ENCODE data around the gene ABHD16A.

ABHD16A gene

DNA sequence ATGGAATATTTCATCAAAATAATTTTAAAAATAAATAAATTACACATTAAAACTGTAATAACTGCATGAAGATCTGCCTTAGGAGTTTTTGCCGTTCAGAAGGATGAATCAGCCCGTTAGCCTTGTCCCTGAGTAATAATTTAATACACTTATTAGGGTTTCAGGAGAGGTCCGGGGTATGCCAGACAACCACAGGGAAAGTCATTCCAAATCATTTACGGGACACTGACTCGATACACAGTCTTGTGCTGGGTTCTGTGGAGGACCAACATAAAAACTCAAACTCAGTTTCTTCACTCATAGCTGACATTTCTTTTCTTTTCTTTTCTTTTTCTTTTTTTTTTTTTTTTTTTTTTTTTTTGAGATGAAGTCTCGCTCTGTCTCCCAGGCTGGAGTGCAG, 2.8 kb upstream of the ABHD16A start:
- no peak for DNase-seq (ENCODE audit: insufficient read length, low spot score)
- FAIRE-seq: no peak
- TF ChIP-seq, protein P1, sequence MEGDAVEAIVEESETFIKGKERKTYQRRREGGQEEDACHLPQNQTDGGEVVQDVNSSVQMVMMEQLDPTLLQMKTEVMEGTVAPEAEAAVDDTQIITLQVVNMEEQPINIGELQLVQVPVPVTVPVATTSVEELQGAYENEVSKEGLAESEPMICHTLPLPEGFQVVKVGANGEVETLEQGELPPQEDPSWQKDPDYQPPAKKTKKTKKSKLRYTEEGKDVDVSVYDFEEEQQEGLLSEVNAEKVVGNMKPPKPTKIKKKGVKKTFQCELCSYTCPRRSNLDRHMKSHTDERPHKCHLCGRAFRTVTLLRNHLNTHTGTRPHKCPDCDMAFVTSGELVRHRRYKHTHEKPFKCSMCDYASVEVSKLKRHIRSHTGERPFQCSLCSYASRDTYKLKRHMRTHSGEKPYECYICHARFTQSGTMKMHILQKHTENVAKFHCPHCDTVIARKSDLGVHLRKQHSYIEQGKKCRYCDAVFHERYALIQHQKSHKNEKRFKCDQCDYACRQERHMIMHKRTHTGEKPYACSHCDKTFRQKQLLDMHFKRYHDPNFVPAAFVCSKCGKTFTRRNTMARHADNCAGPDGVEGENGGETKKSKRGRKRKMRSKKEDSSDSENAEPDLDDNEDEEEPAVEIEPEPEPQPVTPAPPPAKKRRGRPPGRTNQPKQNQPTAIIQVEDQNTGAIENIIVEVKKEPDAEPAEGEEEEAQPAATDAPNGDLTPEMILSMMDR (IDR thresholded peaks at IDR 0.05; ENCODE audit: insufficient read depth, missing control alignments): no peak

DNA sequence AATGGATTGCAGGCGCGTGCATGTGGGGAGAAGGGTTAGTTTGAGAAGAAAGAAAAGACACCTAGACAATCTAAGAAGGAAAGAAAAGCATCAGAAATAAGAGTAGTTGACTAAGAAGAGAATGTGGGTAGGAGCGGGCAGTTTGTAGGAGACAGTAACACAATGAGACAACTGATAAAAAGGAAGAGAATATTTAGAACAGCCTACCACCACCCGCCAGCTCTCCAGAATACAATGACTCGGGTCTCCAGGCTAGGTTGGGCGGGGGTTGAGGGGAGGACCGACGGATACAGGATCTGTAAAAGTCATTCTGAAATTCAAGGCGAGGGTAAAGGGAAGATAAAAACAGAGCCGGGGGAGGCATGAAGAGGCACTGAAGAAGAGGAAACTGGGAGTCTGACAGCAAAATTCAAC, 712 bp downstream of the ABHD16A start:
- FAIRE-seq: no peak
- TF ChIP-seq, protein P1 (IDR thresholded peaks at IDR 0.05; ENCODE audit: insufficient read depth, missing control alignments): no peak
- no peak for DNase-seq (ENCODE audit: insufficient read length, low spot score)

DNA sequence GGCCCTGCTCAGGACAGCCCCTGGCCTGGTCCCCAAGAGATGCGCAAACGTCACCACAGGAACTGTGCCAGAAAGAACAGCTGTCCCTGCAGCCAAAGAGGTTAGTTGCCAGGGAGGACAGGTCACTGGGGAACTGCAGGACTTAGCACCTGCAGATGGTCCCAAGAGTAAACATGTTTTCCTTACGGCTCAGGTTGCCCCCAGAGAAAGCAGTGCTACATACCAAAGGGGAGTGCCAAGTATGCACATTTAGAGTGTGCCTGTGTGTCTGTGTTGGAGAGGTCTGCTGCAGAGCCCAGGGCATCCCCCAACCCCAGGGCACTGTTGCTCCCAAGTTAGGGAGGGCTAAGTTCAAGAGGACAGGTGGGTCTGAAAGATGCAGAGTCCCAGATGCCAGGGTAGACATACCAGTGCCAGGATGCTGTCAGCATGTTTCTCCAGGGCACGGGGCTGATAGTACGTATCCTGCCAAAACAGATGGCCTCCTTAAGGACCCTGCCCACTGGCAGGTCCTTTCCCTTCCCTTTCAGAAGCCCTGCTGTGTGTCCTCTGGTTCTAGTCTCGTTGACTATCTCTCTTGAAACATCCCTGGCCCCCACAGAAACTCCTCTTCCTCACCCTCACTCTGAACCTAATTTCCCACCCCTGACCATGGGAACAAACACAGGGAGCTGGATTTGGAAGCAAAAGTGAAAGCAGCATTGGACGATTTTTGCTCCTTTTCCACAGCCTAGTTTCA, 1.3 kb downstream of the ABHD16A start:
- TF ChIP-seq, protein P1 (IDR thresholded peaks at IDR 0.05; ENCODE audit: insufficient read depth, missing control alignments): no peak
- FAIRE-seq (no peak), DNase-seq (ENCODE audit: insufficient read length, low spot score) (no peak)

DNA sequence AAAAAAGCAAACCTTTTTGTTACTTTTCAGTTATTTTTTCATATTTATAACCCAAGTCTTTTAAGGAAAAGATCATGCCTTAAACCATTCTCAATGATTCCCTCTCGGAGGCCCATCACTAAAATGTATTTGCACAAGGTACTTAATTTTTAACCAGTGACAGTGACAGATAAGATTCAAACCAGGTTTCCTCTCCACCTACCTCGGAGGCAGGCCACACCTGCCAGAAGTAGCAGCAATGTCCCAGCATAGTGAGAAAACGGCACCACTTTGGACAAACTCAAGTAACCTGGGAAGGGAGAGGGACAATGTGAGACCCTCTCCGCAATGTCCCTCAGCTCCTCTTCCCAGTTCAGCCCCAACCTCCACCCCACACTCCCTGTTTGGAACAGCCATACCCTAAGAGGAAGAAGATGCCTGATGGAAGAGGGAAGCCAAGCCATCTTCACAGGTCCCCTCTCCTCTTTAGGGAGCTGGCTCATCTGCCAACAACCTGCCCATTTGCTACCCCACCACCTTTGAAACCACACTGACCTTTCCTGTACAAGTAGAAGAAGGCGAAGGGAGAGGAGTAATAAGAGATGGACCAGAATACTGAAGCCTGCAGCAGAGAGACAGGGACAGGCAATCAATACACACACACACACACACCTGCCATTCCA, 2.3 kb downstream of the ABHD16A start:
- FAIRE-seq: no peak

DNA sequence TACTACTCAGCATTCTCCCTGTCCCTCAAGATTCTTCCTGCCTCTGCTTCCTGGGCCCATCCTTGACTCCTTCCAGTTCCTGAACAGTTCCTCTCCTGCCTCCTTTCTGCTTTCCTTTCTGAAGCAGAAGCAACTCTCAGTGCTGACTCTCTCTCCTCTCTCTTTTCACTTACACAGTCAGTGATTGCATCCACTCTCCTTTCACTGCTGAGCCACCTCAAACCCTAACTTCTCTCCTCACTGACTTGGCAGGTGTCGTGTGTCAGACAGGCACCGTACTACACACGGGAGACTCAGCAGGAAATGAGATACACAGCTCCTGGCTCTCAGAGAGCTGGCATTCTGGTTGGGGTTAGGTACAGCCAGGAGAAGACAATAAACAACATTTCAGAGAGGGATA, 5.6 kb downstream of the ABHD16A start:
- DNase-seq (ENCODE audit: insufficient read length, low spot score) (no peak), FAIRE-seq (no peak)
- TF ChIP-seq, protein P1 (IDR thresholded peaks at IDR 0.05; ENCODE audit: insufficient read depth, missing control alignments): no peak

More for the DNA sequence above, 2.3 kb downstream of the ABHD16A start:
- TF ChIP-seq, protein P1 (IDR thresholded peaks at IDR 0.05; ENCODE audit: insufficient read depth, missing control alignments): no peak
- DNase-seq (ENCODE audit: insufficient read length, low spot score): no peak

DNA sequence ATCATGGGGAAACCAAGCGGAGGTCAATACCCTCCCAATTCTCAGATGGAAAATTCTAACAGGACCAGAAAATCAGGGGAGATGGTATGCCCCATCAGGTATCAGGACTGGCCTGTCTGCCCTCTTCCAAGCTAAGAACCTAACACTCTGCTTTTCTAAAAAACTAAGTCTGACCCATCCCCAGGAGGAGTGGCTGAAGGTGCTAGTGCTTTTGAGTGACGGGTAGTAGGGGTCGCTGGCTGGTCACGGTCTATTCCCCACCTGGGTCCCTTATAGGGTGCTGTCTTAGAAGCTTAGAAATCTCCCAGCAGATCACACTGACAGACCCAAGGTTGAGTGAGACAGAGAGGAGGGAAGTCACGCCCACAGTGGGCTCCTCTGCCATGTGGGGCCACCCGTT, 9.6 kb downstream of the ABHD16A start:
- FAIRE-seq: no peak
- TF ChIP-seq, protein P1 (IDR thresholded peaks at IDR 0.05; ENCODE audit: insufficient read depth, missing control alignments): no peak

DNA sequence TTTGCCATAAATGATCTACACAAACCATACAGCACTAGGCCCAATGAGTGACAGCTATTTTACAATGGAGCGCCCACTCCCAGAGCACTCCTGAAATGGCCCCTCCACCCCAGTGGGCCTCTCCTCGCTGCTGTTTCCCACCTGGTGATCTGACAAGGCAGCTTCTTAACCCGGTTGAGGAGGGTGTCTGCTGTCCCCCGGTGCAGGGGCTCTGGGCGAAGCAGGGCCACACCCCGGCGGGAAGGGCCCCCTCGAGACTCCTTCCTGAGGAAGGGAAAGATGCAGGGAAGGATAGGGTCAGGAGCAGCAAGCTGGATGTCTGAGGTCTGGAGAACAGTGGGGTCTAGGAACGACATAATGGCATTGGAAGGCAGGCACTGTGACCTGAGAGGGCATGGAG, 10.2 kb downstream of the ABHD16A start:
- TF ChIP-seq, protein P1 (IDR thresholded peaks at IDR 0.05; ENCODE audit: insufficient read depth, missing control alignments): no peak
- FAIRE-seq (no peak), DNase-seq (ENCODE audit: insufficient read length, low spot score) (no peak)

More for the DNA sequence above, 9.6 kb downstream of the ABHD16A start:
- no peak for DNase-seq (ENCODE audit: insufficient read length, low spot score)
